Testis (tissue), 2 donors: ENCODE results near the gene ACSF2.

Experiments
- POLR2A ChIP-seq: fragments of 450-650 bp; IDR thresholded peaks from one replicate; pipeline ENCODE4 v1.6.1; 2017; ENCODE audit warnings: antibody characterized with exemption, mild to moderate bottlenecking, moderate library complexity
- TF ChIP-seq, protein P1 (sequence below), 3 experiments: fragments of 450-650 bp in 2 of 3; fragments of 200-600 bp in 1 of 3; sonication (generic) in 1 of 3; IDR thresholded peaks; one replicate each; pipeline ENCODE4 v1.5.1; 2016 to 2019; ENCODE audit warnings: antibody characterized with exemption in 3 of 3, mild to moderate bottlenecking in 2 of 3, moderate library complexity in 1 of 3

DNA sequence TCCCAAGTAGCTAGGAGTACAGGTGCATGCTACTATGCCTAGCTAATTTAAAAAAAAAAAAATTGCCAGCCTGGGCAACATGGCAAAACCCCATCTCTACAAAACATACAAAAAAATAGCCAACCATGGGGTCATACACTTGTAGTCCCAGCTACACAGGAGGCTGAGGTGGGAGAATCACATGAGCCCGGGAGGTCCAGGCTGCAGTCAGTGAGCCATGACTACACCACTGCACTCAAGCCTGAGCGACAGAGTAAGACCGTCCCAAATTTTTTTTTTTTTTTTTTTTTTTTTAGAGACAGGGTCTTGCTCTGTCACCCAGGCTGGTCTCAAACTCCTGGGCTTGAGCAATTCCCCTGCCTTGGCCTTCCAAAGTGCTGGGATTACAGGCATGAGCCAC is 27.9 kb downstream of the ACSF2 start:
- TF ChIP-seq POLR2A: no peak
- TF ChIP-seq, protein P1, sequence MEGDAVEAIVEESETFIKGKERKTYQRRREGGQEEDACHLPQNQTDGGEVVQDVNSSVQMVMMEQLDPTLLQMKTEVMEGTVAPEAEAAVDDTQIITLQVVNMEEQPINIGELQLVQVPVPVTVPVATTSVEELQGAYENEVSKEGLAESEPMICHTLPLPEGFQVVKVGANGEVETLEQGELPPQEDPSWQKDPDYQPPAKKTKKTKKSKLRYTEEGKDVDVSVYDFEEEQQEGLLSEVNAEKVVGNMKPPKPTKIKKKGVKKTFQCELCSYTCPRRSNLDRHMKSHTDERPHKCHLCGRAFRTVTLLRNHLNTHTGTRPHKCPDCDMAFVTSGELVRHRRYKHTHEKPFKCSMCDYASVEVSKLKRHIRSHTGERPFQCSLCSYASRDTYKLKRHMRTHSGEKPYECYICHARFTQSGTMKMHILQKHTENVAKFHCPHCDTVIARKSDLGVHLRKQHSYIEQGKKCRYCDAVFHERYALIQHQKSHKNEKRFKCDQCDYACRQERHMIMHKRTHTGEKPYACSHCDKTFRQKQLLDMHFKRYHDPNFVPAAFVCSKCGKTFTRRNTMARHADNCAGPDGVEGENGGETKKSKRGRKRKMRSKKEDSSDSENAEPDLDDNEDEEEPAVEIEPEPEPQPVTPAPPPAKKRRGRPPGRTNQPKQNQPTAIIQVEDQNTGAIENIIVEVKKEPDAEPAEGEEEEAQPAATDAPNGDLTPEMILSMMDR (IDR thresholded peaks at IDR 0.05): no peak
